HepG2 (cell line): Measurements from ENCODE around the gene CALML6. TPM values are rescaled to one million over a fixed set of nuclear protein-coding genes. Genes with fewer than 3 reads are reported as not detected.

Experiments used
- KDM5A ChIP-seq: fragments of 200-600 bp; sonication (generic); IDR thresholded peaks from 2 replicates; pipeline ENCODE4 v1.7.0; 2018; ENCODE audit warnings: antibody characterized with exemption, mild to moderate bottlenecking, low read length, borderline replicate concordance
- NFYB ChIP-seq: sonication (generic); formaldehyde crosslinking; IDR thresholded peaks from 2 replicates; pipeline ENCODE4 v1.4.0; 2020; ENCODE audit warnings: missing genetic modification reagents
- NR2F6 ChIP-seq, 2 experiments: IDR thresholded peaks; 2 replicates each; pipeline ENCODE4 v1.6.1; 2016; ENCODE audit warnings: antibody characterized with exemption in 1 of 2, mild to moderate bottlenecking in 1 of 2
- RELA ChIP-seq: sonication (generic); formaldehyde crosslinking; IDR thresholded peaks from 2 replicates; pipeline ENCODE4 v1.4.0; 2020; ENCODE audit warnings: missing genetic modification reagents
- SRSF1 ChIP-seq: fragments of 200-400 bp; formaldehyde crosslinking; optimal IDR thresholded peaks from 2 replicates; pipeline ENCODE3; 2017; ENCODE audit warnings: mild to moderate bottlenecking, low read depth, low read length, moderate library complexity
- SRSF9 ChIP-seq: fragments of 200-400 bp; formaldehyde crosslinking; IDR thresholded peaks from 2 replicates; pipeline ENCODE4 v1.6.1; 2018; ENCODE audit warnings: borderline replicate concordance, mild to moderate bottlenecking, low read depth, low read length; ENCODE audit not compliant: insufficient read depth, poor library complexity, severe bottlenecking
- SUZ12 ChIP-seq: fragments of 150-350 bp; IDR thresholded peaks from 2 replicates; pipeline ENCODE4 v1.6.1; 2014; ENCODE audit warnings: low read depth, low read length
- ZNF224 ChIP-seq: sonication (generic); formaldehyde crosslinking; IDR thresholded peaks from 2 replicates; pipeline ENCODE4 v1.5.0; 2020; ENCODE audit warnings: mild to moderate bottlenecking, missing genetic modification reagents
- ZNF44 ChIP-seq: sonication (generic); formaldehyde crosslinking; IDR thresholded peaks from 2 replicates; pipeline ENCODE4 v1.5.1; 2020; ENCODE audit warnings: mild to moderate bottlenecking, missing genetic modification reagents
- ZNF530 ChIP-seq: sonication (generic); formaldehyde crosslinking; IDR thresholded peaks from 2 replicates; pipeline ENCODE4 v1.5.0; 2020; ENCODE audit warnings: low read depth, mild to moderate bottlenecking, missing genetic modification reagents
- ZNF747 ChIP-seq: sonication (generic); formaldehyde crosslinking; IDR thresholded peaks from 2 replicates; pipeline ENCODE4 v1.8.1; 2023; ENCODE audit warnings: missing genetic modification reagents, mild to moderate bottlenecking, borderline replicate concordance
- ZNF788 ChIP-seq: sonication (generic); formaldehyde crosslinking; IDR thresholded peaks from 2 replicates; pipeline ENCODE4 v1.5.0; 2020; ENCODE audit warnings: mild to moderate bottlenecking, missing genetic modification reagents, borderline replicate concordance
- ZSCAN25 ChIP-seq: sonication (generic); formaldehyde crosslinking; IDR thresholded peaks from 2 replicates; pipeline ENCODE4 v1.8.0; 2022; ENCODE audit warnings: mild to moderate bottlenecking, missing genetic modification reagents
- polyA plus RNA-seq, 8 experiments: library from polyadenylated mRNA; depleted of rRNA in 3 of 8; stranded (reverse) in 7 of 8; unstranded in 1 of 8; fragments of >200 nt; fragmentation: Illumina TruSeq in 4 of 8; extraction: Trizol in 4 of 8; gene quantifications; 2 replicates each; pipeline versions ENCODE4 v1.2.1 to v1.2.3, GENCODE V29; 2011 to 2016; ENCODE audit warnings: low read depth in 4 of 8, missing spikeins in 1 of 8, mixed read lengths in 1 of 8; ENCODE audit not compliant: insufficient read depth in 1 of 8
- total RNA-seq, 5 experiments: library from RNA; depleted of rRNA; stranded (reverse); fragments of >200 nt; fragmentation: Illumina TruSeq; extraction: Trizol; gene quantifications; 2 replicates each; pipeline ENCODE4 v1.2.3, GENCODE V29; 2016; ENCODE audit warnings: low read depth in 1 of 5
- TF ChIP-seq, protein P1 (sequence below): sonication (generic); formaldehyde crosslinking; IDR thresholded peaks from 2 replicates; pipeline ENCODE4 v1.4.0; 2020; ENCODE audit warnings: missing genetic modification reagents, mild to moderate bottlenecking, borderline replicate concordance
- TF ChIP-seq, protein P2 (sequence below): sonication (generic); formaldehyde crosslinking; IDR thresholded peaks from 2 replicates; pipeline ENCODE4 v1.8.0; 2022; ENCODE audit warnings: missing genetic modification reagents, low read depth, mild to moderate bottlenecking, borderline replicate concordance
- TF ChIP-seq, protein P3 (sequence below): sonication (generic); formaldehyde crosslinking; IDR thresholded peaks from 2 replicates; pipeline ENCODE4 v1.4.0; 2020; ENCODE audit warnings: missing genetic modification reagents
- TF ChIP-seq, protein P4 (sequence below): sonication (generic); formaldehyde crosslinking; IDR thresholded peaks from 2 replicates; pipeline ENCODE4 v1.8.1; 2023; ENCODE audit warnings: mild to moderate bottlenecking, missing genetic modification reagents
- TF ChIP-seq, protein P5 (sequence below): sonication (generic); formaldehyde crosslinking; IDR thresholded peaks from 2 replicates; pipeline ENCODE4 v1.8.0; 2022; ENCODE audit warnings: missing genetic modification reagents, mild to moderate bottlenecking, moderate library complexity, borderline replicate concordance

CALML6 gene
- total and polyA plus RNA-seq, 2 of the 13 experiments (the other 11 are each of a cell fraction or from before 2014, with no cell fraction given) = 0.11 to 0.12 TPM

DNA sequence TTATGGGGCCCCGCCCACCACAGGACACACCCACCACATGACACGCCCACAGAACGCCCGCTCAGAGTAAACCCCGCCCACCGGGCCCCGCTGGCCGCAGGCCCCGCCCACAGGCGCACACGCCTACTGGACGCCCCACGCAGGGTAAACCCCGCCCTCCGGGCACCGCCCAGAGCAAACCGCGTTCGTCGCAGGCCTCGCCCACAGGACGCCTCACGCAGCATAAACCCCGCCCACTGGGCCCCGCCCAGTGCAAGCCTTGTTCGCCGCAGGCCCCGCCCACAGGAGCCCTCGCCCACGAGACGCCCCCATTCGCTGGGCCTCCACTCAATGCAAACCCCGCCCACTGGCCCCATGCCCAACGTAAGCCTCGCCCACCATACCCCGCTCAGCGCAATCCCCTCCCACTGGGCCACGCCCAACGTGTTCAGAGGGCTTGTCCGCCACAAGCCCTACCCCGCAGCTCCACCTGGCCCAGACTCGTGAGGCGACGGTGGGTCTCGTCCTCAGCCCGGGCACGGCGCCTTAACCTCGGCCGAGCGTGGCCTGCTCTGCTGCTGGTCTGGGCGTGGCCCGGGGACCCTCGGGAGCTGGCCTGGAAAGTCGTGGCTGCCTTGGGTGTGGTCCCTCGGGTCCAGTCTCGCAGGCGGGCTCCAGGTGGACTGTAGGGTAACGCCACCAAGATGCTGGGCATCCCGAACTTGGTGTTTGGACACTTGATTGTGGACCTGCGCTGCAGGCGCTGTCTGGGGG, 4.4 kb downstream of the CALML6 start (continued):
- TF ChIP-seq SRSF9 = no peak
- TF ChIP-seq ZNF224 (CRISPR knock-in tag) = 0 out of 2 replicates have a peak, but pooled peaks have one; percentile 29
- 0 out of 2 replicates have a peak, but pooled peaks have one; percentile 21 for TF ChIP-seq ZNF788
- TF ChIP-seq, protein P1, sequence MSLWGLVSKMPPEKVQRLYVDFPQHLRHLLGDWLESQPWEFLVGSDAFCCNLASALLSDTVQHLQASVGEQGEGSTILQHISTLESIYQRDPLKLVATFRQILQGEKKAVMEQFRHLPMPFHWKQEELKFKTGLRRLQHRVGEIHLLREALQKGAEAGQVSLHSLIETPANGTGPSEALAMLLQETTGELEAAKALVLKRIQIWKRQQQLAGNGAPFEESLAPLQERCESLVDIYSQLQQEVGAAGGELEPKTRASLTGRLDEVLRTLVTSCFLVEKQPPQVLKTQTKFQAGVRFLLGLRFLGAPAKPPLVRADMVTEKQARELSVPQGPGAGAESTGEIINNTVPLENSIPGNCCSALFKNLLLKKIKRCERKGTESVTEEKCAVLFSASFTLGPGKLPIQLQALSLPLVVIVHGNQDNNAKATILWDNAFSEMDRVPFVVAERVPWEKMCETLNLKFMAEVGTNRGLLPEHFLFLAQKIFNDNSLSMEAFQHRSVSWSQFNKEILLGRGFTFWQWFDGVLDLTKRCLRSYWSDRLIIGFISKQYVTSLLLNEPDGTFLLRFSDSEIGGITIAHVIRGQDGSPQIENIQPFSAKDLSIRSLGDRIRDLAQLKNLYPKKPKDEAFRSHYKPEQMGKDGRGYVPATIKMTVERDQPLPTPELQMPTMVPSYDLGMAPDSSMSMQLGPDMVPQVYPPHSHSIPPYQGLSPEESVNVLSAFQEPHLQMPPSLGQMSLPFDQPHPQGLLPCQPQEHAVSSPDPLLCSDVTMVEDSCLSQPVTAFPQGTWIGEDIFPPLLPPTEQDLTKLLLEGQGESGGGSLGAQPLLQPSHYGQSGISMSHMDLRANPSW (CRISPR knock-in tag) = no peak; the same call in 1 of the 2 replicates
- TF ChIP-seq ZNF530 (CRISPR knock-in tag) = no peak
- TF ChIP-seq, protein P2, sequence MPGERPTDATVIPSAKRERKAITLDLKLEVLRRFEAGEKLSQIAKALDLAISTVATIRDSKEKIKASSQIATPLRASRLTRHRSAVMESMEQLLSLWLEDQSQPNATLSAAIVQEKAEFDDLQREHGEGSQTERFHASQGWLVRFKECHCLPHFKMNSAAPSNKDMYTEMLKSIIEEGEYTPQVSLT (CRISPR knock-in tag) = no peak
- no peak for TF ChIP-seq SRSF1
- TF ChIP-seq, protein P3, sequence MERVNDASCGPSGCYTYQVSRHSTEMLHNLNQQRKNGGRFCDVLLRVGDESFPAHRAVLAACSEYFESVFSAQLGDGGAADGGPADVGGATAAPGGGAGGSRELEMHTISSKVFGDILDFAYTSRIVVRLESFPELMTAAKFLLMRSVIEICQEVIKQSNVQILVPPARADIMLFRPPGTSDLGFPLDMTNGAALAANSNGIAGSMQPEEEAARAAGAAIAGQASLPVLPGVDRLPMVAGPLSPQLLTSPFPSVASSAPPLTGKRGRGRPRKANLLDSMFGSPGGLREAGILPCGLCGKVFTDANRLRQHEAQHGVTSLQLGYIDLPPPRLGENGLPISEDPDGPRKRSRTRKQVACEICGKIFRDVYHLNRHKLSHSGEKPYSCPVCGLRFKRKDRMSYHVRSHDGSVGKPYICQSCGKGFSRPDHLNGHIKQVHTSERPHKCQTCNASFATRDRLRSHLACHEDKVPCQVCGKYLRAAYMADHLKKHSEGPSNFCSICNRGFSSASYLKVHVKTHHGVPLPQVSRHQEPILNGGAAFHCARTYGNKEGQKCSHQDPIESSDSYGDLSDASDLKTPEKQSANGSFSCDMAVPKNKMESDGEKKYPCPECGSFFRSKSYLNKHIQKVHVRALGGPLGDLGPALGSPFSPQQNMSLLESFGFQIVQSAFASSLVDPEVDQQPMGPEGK (CRISPR knock-in tag) = peak; percentile 47
- TF ChIP-seq, protein P4, sequence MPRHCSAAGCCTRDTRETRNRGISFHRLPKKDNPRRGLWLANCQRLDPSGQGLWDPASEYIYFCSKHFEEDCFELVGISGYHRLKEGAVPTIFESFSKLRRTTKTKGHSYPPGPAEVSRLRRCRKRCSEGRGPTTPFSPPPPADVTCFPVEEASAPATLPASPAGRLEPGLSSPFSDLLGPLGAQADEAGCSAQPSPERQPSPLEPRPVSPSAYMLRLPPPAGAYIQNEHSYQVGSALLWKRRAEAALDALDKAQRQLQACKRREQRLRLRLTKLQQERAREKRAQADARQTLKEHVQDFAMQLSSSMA (CRISPR knock-in tag) = peak; percentile 68; the same call in 1 of the 2 replicates
- TF ChIP-seq NR2F6 (IDR thresholded peaks at IDR 0.05) = no peak
- TF ChIP-seq NR2F6 (CRISPR knock-in tag; IDR thresholded peaks at IDR 0.05) = no peak; the same call in 1 of the 2 replicates
- peak; percentile 59 for TF ChIP-seq NFYB (CRISPR knock-in tag)
- TF ChIP-seq, protein P5, sequence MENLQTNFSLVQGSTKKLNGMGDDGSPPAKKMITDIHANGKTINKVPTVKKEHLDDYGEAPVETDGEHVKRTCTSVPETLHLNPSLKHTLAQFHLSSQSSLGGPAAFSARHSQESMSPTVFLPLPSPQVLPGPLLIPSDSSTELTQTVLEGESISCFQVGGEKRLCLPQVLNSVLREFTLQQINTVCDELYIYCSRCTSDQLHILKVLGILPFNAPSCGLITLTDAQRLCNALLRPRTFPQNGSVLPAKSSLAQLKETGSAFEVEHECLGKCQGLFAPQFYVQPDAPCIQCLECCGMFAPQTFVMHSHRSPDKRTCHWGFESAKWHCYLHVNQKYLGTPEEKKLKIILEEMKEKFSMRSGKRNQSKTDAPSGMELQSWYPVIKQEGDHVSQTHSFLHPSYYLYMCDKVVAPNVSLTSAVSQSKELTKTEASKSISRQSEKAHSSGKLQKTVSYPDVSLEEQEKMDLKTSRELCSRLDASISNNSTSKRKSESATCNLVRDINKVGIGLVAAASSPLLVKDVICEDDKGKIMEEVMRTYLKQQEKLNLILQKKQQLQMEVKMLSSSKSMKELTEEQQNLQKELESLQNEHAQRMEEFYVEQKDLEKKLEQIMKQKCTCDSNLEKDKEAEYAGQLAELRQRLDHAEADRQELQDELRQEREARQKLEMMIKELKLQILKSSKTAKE (CRISPR knock-in tag) = no peak
- no peak; the same call in 1 of the 2 replicates for TF ChIP-seq ZSCAN25
- TF ChIP-seq SUZ12 = no peak
- no peak for TF ChIP-seq KDM5A
- TF ChIP-seq ZNF44 (CRISPR knock-in tag) = no peak; the same call in 1 of the 2 replicates
- TF ChIP-seq ZNF747 (CRISPR knock-in tag) = no peak
- TF ChIP-seq RELA (CRISPR knock-in tag) = no peak
